KMS-11 (cell line): Measurements from ENCODE around the gene CENPT.

Experiments
- H2AFZ ChIP-seq: fragments of 200-600 bp; sonication (generic); 2 replicates; pipeline ENCODE4 v1.6.1; 2016; ENCODE audit warnings: antibody characterized with exemption, mixed run types, low read depth
- H3K27ac ChIP-seq: fragments of 200-600 bp; sonication (generic); 2 replicates; pipeline ENCODE4 v1.6.1; 2016; ENCODE audit warnings: mild to moderate bottlenecking, mixed run types
- H3K27me3 ChIP-seq: fragments of 200-600 bp; sonication (generic); 2 replicates; pipeline ENCODE4 v1.6.1; 2017; ENCODE audit warnings: mild to moderate bottlenecking, low read depth, mixed run types, moderate library complexity; ENCODE audit not compliant: insufficient read depth
- H3K36me3 ChIP-seq: fragments of 200-600 bp; sonication (generic); 2 replicates; pipeline ENCODE4 v1.6.1; 2017; ENCODE audit warnings: mild to moderate bottlenecking, mixed run types; ENCODE audit not compliant: insufficient read depth
- H3K4me1 ChIP-seq: fragments of 200-600 bp; sonication (generic); 2 replicates; pipeline ENCODE4 v1.6.1; 2016; ENCODE audit warnings: mild to moderate bottlenecking, low read depth, mixed run types; ENCODE audit not compliant: poor library complexity, severe bottlenecking
- H3K4me2 ChIP-seq: fragments of 200-600 bp; sonication (generic); 2 replicates; pipeline ENCODE4 v1.7.0; 2016; ENCODE audit warnings: mild to moderate bottlenecking, mixed run types
- H3K4me3 ChIP-seq: fragments of 200-600 bp; sonication (generic); IDR thresholded peaks from 2 replicates; pipeline ENCODE4 v1.6.1; 2017; ENCODE audit warnings: low read depth, low read length, mixed read lengths; ENCODE audit not compliant: insufficient read depth
- H3K79me2 ChIP-seq: fragments of 200-600 bp; sonication (generic); 2 replicates; pipeline ENCODE4 v1.6.1; 2016; ENCODE audit warnings: low read depth, mixed run types; ENCODE audit not compliant: insufficient read depth
- H3K9ac ChIP-seq: fragments of 200-600 bp; sonication (generic); 2 replicates; pipeline ENCODE4 v1.6.1; 2016; ENCODE audit warnings: mild to moderate bottlenecking, mixed run types
- H4K20me1 ChIP-seq: fragments of 200-600 bp; sonication (generic); 2 replicates; pipeline ENCODE4 v1.6.1; 2016; ENCODE audit warnings: mild to moderate bottlenecking, mixed run types; ENCODE audit not compliant: insufficient read depth
- CTCF ChIP-seq: fragments of 200-600 bp; sonication (generic); conservative IDR thresholded peaks from 2 replicates; pipeline ENCODE4 v1.6.1; 2017; ENCODE audit warnings: low read depth, mild to moderate bottlenecking, antibody characterized with exemption, low read length, moderate library complexity, mixed read lengths

CENPT gene

GRCh38 chr16:67871256-67871655, 23.8 kb upstream of the CENPT start:
- no peaks in the 10 kb centered on the region for H4K20me1 ChIP-seq
- H3K9ac ChIP-seq, result no peak overlapping the region
- TF ChIP-seq CTCF, result no peak
- peaks cover 4% of the 10 kb centered on the region; the same call in 1 of the 2 replicates for H3K36me3 ChIP-seq
- H3K27me3 ChIP-seq, result no peaks in the 10 kb centered on the region
- no peak overlapping the region for H3K4me3 ChIP-seq
- H3K4me2 ChIP-seq, result no peak overlapping the region
- peaks cover 51% of the 10 kb centered on the region for H3K4me1 ChIP-seq
- H3K79me2 ChIP-seq, result peaks cover 30% of the 10 kb centered on the region
- peak overlapping the region; percentile 60; the same call in 1 of the 2 replicates for H3K27ac ChIP-seq
- no peak overlapping the region for H2AFZ ChIP-seq

- H3K27ac ChIP-seq, result no peak overlapping the region
- peaks cover 4% of the 10 kb centered on the region; the same call in 1 of the 2 replicates for H3K36me3 ChIP-seq
- H4K20me1 ChIP-seq, result no peaks in the 10 kb centered on the region
- H3K4me3 ChIP-seq, result no peak overlapping the region
- H2AFZ ChIP-seq, result no peak overlapping the region
- no peaks in the 10 kb centered on the region for H3K27me3 ChIP-seq
- no peak overlapping the region for H3K4me2 ChIP-seq
- TF ChIP-seq CTCF, result no peak
- H3K79me2 ChIP-seq, result peaks cover 17% of the 10 kb centered on the region
- no peak overlapping the region for H3K9ac ChIP-seq
- H3K4me1 ChIP-seq, result peaks cover 41% of the 10 kb centered on the region
Observed at GRCh38 chr16:67869653-67870052, 22.2 kb upstream of the CENPT start.

- Histone ChIP-seq H3K9ac (no peak overlapping the region), H3K36me3 (peaks cover 4% of the 10 kb centered on the region; the same call in 1 of the 2 replicates), H3K79me2 (peaks cover 3% of the 10 kb centered on the region), H3K4me3 (no peak overlapping the region), H3K4me2 (no peak overlapping the region), H3K27ac (no peak overlapping the region), H3K27me3 (no peaks in the 10 kb centered on the region), H4K20me1 (no peaks in the 10 kb centered on the region), H3K4me1 (peaks cover 32% of the 10 kb centered on the region), H2AFZ (no peak overlapping the region)
- TF ChIP-seq CTCF, result no peak
Observed at GRCh38 chr16:67868290-67868689, 20.8 kb upstream of the CENPT start.

GRCh38 chr16:67865318-67865717, 17.8 kb upstream of the CENPT start:
- no peak overlapping the region; the same call in 1 of the 2 replicates for H3K27ac ChIP-seq
- peaks cover 26% of the 10 kb centered on the region; the same call in 1 of the 2 replicates for H3K79me2 ChIP-seq
- peaks cover 29% of the 10 kb centered on the region for H3K4me1 ChIP-seq
- H3K9ac ChIP-seq, result no peak overlapping the region
- no peak overlapping the region for H3K4me3 ChIP-seq
- no peak overlapping the region for H2AFZ ChIP-seq
- no peaks in the 10 kb centered on the region for H4K20me1 ChIP-seq
- TF ChIP-seq CTCF, result no peak; the same call in 1 of the 2 replicates
- H3K27me3 ChIP-seq, result no peaks in the 10 kb centered on the region
- no peak overlapping the region for H3K4me2 ChIP-seq
- H3K36me3 ChIP-seq, result peaks cover 4% of the 10 kb centered on the region; the same call in 1 of the 2 replicates
